ENCODE results near the gene ZNF407.

Gene ZNF407

GRCh38 chr18:74981476-74981875 is 383.8 kb downstream of the ZNF407 start:
- H3K9me3 ChIP-seq (ENCODE audit: control insufficient read depth, low read length): no peaks in the 10 kb centered on the region
- H3K79me2 ChIP-seq: no peaks in the 10 kb centered on the region
- no peak overlapping the region for H3K9ac ChIP-seq
- H3K4me1 ChIP-seq: no peaks in the 10 kb centered on the region
- no peak overlapping the region for H3K4me3 ChIP-seq (ENCODE audit: low read depth, low read length)
- no peaks in the 10 kb centered on the region for H3K36me3 ChIP-seq (ENCODE audit: control insufficient read depth, insufficient read depth, low read length)
- H3K4me2 ChIP-seq (ENCODE audit: low read length): no peak overlapping the region
- no peak overlapping the region for H3K27ac ChIP-seq
- H3K27me3 ChIP-seq (ENCODE audit: control insufficient read depth, insufficient read depth, low read length): no peaks in the 10 kb centered on the region
- TF ChIP-seq CTCF (IDR thresholded peaks at IDR 0.05): no peak
- H2AFZ ChIP-seq: no peak overlapping the region

GRCh38 chr18:74982946-74983635 is 385.4 kb downstream of the ZNF407 start:
- Histone ChIP-seq H3K27me3 (ENCODE audit: control insufficient read depth, insufficient read depth, low read length) (no peaks in the 10 kb centered on the region), H3K36me3 (ENCODE audit: control insufficient read depth, insufficient read depth, low read length) (no peaks in the 10 kb centered on the region), H3K4me1 (no peaks in the 10 kb centered on the region), H3K79me2 (no peaks in the 10 kb centered on the region), H2AFZ (no peak overlapping the region), H3K4me2 (ENCODE audit: low read length) (no peak overlapping the region), H3K4me3 (ENCODE audit: low read depth, low read length) (no peak overlapping the region), H3K9me3 (ENCODE audit: control insufficient read depth, low read length) (no peaks in the 10 kb centered on the region), H3K27ac (no peak overlapping the region), H3K9ac (no peak overlapping the region)
- no peak for TF ChIP-seq CTCF (IDR thresholded peaks at IDR 0.05)

GRCh38 chr18:74989134-74989533 is 391.5 kb downstream of the ZNF407 start:
- no peaks in the 10 kb centered on the region for H3K79me2 ChIP-seq
- TF ChIP-seq CTCF (IDR thresholded peaks at IDR 0.05): no peak
- H3K27ac ChIP-seq: no peak overlapping the region

GRCh38 chr18:74990563-74991081 is 393.0 kb downstream of the ZNF407 start:
- Histone ChIP-seq H3K4me2 (ENCODE audit: low read length) (no peak overlapping the region), H3K27me3 (ENCODE audit: control insufficient read depth, insufficient read depth, low read length) (no peaks in the 10 kb centered on the region), H2AFZ (no peak overlapping the region), H3K27ac (no peak overlapping the region), H3K4me3 (ENCODE audit: low read depth, low read length) (no peak overlapping the region), H3K36me3 (ENCODE audit: control insufficient read depth, insufficient read depth, low read length) (no peaks in the 10 kb centered on the region), H3K4me1 (no peaks in the 10 kb centered on the region), H3K79me2 (no peaks in the 10 kb centered on the region), H3K9me3 (ENCODE audit: control insufficient read depth, low read length) (no peaks in the 10 kb centered on the region), H3K9ac (no peak overlapping the region)
- no peak for TF ChIP-seq CTCF (IDR thresholded peaks at IDR 0.05)

More at GRCh38 chr18:74989134-74989533, 391.5 kb downstream of the ZNF407 start:
- Histone ChIP-seq H3K9ac (no peak overlapping the region), H3K4me2 (ENCODE audit: low read length) (no peak overlapping the region), H3K4me1 (no peaks in the 10 kb centered on the region), H3K36me3 (ENCODE audit: control insufficient read depth, insufficient read depth, low read length) (no peaks in the 10 kb centered on the region), H3K4me3 (ENCODE audit: low read depth, low read length) (no peak overlapping the region), H3K9me3 (ENCODE audit: control insufficient read depth, low read length) (no peaks in the 10 kb centered on the region), H2AFZ (no peak overlapping the region), H3K27me3 (ENCODE audit: control insufficient read depth, insufficient read depth, low read length) (no peaks in the 10 kb centered on the region)

All from parathyroid adenoma (tissue), 2 donors.